ENCODE data around the gene TBC1D17.
"Not testable (repeated sequence)": the region's sequence is repeated elsewhere in the genome, so short reads cannot be mapped to it uniquely, and the experiment has no call there.

Gene TBC1D17

GRCh38 chr19:49921871-49922795 is 44.6 kb downstream of the TBC1D17 start:
- no peak for DNase-seq (ENCODE audit: low spot score)

GRCh38 chr19:49923055-49924003 is 45.8 kb downstream of the TBC1D17 start:
- no peak for DNase-seq (ENCODE audit: low spot score)

- DNase-seq (ENCODE audit: low spot score) = no peak
Measured at GRCh38 chr19:49924004-49924880, 46.7 kb downstream of the TBC1D17 start.

GRCh38 chr19:49924881-49925210 is 47.3 kb downstream of the TBC1D17 start:
- not testable (repeated sequence) for DNase-seq (ENCODE audit: low spot score)

GRCh38 chr19:49925486-49925885 is 48.0 kb downstream of the TBC1D17 start:
- DNase-seq (ENCODE audit: low spot score) = no peak

- DNase-seq (ENCODE audit: low spot score) = no peak
Measured at GRCh38 chr19:49926515-49926914, 49.0 kb downstream of the TBC1D17 start.

GRCh38 chr19:49927526-49928264 is 50.2 kb downstream of the TBC1D17 start:
- no peak for DNase-seq (ENCODE audit: low spot score)

- DNase-seq (ENCODE audit: low spot score) = peak; percentile 83
Measured at GRCh38 chr19:49929121-49929610, 51.7 kb downstream of the TBC1D17 start, which contains the start of the genes ATF5 and NUP62. Gene ATF5 (plus strand): TSS chr19:49929205. CDS start chr19:49930851, 1,646 bp downstream. Gene NUP62 (minus strand): TSS chr19:49929504. CDS start chr19:49909807, 19,697 bp downstream.

- DNase-seq (ENCODE audit: low spot score) = peak; percentile 96
Measured at GRCh38 chr19:49929611-49930482, 52.3 kb downstream of the TBC1D17 start.

- no peak for DNase-seq (ENCODE audit: low spot score)
Measured at GRCh38 chr19:49930483-49931011, 53.0 kb downstream of the TBC1D17 start.

- no peak for DNase-seq (ENCODE audit: low spot score)
Measured at GRCh38 chr19:49931293-49932040, 54.0 kb downstream of the TBC1D17 start.

GRCh38 chr19:49932041-49932451 is 54.5 kb downstream of the TBC1D17 start:
- DNase-seq (ENCODE audit: low spot score) = no peak

GRCh38 chr19:49932731-49933131 is 55.2 kb downstream of the TBC1D17 start:
- no peak for DNase-seq (ENCODE audit: low spot score)

GRCh38 chr19:49933643-49934042 is 56.1 kb downstream of the TBC1D17 start:
- DNase-seq (ENCODE audit: low spot score) = no peak

- DNase-seq (ENCODE audit: low spot score) = no peak
Measured at GRCh38 chr19:49936549-49936948, 59.0 kb downstream of the TBC1D17 start.

- DNase-seq (ENCODE audit: low spot score) = peak; percentile 58
Measured at GRCh38 chr19:49937750-49938381, 60.4 kb downstream of the TBC1D17 start.

Measured in globus pallidus (tissue), 1 donor.